GM18498 (cell line): Measurements from ENCODE around the gene DLGAP4.

ENCODE experiments used
- ATAC-seq: cut with Tn5 transposase; IDR thresholded peaks from one replicate; pipeline ENCODE4 v1.9.1; 2021; ENCODE audit warnings: mild to moderate bottlenecking, moderate library complexity; ENCODE audit not compliant: unreplicated experiment

The DLGAP4 gene

GRCh38 chr20:36574366-36575135 is 268.4 kb downstream of the DLGAP4 start:
- ATAC-seq, result no peak

GRCh38 chr20:36576081-36576445 is 269.9 kb downstream of the DLGAP4 start:
- no peak for ATAC-seq
